Astrocyte (in vitro differentiated cells and primary cell): ENCODE data around the gene TTL.

Source experiments
- CTCF ChIP-seq: IDR thresholded peaks from 2 replicates; pipeline ENCODE4 v1.5.1; 2011; ENCODE audit warnings: low read depth, mild to moderate bottlenecking, inconsistent platforms, low read length, moderate library complexity; ENCODE audit not compliant: insufficient read depth
- EZH2 ChIP-seq: IDR thresholded peaks from 2 replicates; pipeline ENCODE4 v1.6.1; 2012; ENCODE audit warnings: mild to moderate bottlenecking, low read length, inconsistent platforms; ENCODE audit not compliant: insufficient read depth

DNA sequence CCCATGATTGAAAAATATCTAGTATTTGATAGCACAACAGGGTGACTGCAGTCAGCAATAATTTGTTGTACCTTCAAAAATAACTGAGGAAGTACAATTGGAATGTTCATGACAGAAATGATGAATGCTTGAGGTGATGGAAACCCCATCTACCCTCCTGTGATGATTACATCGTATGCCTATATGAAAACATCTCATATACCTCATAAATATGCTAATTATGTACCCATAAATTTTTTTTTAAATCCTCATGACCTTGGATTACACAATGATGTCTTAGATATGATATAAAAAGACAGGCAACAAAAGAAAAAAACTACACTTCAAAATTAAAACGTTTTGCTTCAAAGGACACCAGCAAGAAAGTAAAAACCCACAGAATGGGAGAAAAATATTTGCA, 59.0 kb downstream of the TTL start:
- no peak for TF ChIP-seq CTCF
- no peak for TF ChIP-seq EZH2
